LNCaP clone FGC (cell line): Measurements from ENCODE around the gene CACNA1A.

Source experiments
- DNase-seq: peaks from one replicate; pipeline ENCODE4 v3.0.0-alpha.2; 2011; ENCODE audit warnings: low read depth
- H3K4me3 ChIP-seq: 2 replicates; pipeline ENCODE4 v1.5.1; 2011; ENCODE audit warnings: mild to moderate bottlenecking, low read depth, low read length, control low read depth
- TF ChIP-seq, protein P1 (sequence below): IDR thresholded peaks from 2 replicates; pipeline ENCODE4 v1.5.1; 2012; ENCODE audit warnings: mild to moderate bottlenecking; ENCODE audit not compliant: control insufficient read depth, insufficient read depth; ENCODE audit errors: extremely low read depth

CACNA1A gene

DNA sequence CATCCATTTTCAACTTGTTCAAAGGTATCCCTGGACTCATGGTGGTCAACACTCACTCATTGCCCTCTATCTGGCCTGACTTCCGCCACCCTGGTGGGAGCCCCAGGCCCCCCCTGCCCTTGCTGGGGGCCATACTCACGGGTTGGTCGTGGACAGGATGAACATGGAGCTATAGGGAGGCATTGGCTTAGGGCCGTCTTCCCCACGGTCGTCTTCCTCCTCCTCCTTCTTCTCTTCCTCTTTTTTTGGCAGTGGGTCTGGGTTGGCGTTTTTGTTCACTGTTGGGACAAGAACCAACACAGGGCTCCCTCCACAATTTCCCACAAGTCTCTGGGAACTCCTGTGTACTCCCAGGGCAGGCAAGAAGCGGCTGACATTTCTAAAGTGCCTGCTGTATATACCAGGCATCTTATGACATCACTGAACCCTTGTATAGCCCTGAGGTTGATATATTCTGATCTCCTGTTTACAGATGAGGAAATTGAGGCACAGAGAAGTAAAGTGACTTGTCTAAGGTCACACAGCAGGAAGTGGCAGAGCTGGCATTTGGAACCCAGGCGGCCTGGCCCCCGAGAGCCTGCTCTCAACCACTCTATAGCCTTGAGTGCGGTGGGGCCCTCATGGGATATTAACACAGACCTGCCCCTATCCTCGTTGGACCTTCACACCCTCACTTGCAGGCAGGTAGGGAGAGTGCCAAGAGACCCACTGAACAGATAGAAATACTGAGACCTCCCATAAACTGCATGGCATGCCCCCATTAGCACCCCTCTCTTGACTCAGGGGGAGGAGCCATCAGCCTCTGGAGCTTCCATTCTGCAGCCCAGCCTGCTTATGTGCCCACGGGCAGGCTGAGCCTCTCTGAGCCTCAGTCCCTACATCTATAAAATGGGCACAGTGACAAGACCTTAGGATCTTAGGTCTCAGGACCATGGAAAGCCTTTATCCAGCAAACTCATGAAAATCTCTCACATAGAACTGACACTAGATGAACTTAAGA, 221.1 kb downstream of the CACNA1A start:
- no peak overlapping the region for H3K4me3 ChIP-seq
- no peak for DNase-seq
- TF ChIP-seq, protein P1, sequence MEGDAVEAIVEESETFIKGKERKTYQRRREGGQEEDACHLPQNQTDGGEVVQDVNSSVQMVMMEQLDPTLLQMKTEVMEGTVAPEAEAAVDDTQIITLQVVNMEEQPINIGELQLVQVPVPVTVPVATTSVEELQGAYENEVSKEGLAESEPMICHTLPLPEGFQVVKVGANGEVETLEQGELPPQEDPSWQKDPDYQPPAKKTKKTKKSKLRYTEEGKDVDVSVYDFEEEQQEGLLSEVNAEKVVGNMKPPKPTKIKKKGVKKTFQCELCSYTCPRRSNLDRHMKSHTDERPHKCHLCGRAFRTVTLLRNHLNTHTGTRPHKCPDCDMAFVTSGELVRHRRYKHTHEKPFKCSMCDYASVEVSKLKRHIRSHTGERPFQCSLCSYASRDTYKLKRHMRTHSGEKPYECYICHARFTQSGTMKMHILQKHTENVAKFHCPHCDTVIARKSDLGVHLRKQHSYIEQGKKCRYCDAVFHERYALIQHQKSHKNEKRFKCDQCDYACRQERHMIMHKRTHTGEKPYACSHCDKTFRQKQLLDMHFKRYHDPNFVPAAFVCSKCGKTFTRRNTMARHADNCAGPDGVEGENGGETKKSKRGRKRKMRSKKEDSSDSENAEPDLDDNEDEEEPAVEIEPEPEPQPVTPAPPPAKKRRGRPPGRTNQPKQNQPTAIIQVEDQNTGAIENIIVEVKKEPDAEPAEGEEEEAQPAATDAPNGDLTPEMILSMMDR = no peak

DNA sequence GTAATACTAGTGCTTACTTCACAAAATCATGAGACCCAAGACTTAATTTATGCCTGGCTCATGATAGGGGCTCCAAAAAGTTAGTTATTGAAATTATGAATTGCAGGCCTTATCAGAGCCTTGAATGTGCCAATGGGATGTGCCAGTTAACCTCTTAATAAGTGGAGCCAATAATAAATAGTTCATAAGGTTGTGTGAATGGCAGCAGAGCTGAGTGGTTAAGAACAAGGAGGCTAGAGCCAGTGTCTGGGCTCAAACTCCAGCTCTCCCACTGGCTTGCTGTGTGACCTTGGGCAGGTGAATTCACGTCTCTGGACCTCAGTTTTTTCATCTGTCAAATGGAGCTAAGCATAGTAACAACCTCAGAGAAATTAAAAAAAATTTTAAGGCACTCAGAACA, 222.4 kb downstream of the CACNA1A start:
- TF ChIP-seq, protein P1 = no peak
- no peak overlapping the region for H3K4me3 ChIP-seq
- DNase-seq = no peak

DNA sequence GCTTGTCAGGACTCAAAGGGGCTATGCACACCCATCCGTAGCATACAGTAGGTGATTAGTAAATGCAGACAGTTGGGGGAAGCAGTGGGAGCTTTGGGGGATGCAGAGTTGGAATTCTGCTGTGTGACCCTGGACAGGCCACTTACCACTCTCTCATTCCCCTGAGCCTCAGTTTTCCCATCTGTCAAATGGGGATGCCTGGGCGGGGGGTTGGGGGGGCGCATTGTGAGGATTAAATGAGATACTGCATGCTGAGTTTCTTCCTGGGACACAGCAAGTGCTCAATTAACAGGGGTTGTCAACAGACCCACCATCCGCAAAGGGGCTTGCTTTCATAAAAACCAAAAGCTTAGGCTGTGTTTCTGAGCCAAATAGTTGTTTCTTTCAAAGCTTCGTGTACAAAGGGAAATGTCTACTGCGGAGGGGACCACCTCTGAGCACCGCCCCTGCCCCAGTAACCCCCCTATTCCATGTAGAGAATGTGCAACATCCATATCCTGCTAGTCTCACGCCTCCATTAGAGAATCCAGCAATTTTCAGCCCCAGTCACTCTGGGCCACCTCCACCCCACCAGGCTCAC, 223.7 kb downstream of the CACNA1A start:
- DNase-seq = no peak
- no peak overlapping the region for H3K4me3 ChIP-seq
- TF ChIP-seq, protein P1 = no peak

DNA sequence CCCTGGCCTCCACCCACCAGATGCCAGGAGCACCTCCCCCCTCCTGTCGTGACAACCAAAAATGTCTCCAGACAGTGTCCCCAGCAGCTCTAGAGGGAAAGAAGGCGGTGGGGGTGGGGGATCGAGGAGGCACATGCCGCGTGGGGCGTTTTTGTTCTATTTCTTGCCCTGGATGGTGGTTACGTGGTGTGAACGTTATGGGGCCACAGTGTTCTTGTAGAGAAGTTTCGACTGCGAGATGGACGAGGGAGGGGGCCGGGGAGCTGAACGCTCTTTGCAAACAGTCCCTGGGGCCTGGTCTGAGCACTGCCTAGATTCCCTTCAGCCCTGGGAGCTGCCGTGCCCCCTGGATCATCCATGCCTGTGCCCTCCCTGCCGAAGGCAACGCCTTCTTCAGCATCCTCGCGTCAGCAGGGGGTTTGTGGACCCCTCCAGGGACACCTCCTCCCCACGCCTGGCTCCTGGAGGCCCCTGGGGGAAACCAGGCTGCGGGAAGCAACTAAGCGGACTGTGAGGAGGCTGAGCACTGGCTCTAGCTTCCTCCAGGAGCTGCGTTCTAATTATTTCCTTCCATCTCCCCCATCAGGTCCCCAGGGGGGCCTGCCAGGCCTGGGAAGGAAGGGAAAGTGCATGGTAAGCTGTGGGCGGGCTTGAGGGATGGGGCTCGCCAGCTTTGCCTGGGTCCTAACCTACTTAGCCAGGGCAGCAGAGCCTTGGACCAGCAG, 224.6 kb downstream of the CACNA1A start:
- DNase-seq = no peak
- H3K4me3 ChIP-seq = no peak overlapping the region
- TF ChIP-seq, protein P1 = no peak

DNA sequence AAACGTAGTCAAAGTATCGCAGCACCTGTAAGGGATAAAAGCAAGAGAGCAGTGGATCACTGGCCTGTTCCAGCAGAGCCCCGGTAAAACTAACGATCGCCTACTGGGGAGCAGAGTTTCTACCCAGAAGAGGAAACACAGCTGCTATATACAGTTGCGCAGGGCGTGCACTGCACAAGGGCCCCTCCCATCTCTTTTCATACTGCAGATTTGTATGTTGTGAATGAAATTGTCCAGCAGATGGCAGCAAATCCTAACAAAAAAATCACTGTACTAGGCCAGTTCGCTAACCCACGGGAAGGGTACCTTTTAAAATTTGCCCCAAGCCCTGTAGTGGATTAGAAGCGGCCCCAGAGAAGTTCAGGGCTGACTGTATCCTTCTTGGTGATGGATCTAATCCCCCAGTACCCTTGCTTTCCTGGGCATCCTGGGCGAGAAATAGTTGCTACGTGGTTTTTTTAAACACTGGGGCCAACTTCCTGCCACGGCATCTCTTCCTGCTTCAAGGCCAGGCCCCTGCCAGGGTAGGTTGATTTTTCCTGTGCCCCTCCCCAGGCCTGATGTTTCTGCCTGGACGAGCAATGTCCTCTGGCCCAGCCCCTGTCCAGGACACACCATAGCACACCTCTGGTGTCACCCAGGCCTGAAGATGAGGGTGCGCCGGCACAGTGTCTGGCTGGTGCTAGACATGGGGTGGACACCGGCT, 229.0 kb downstream of the CACNA1A start:
- H3K4me3 ChIP-seq = no peak overlapping the region
- TF ChIP-seq, protein P1 = peak; percentile 68
- DNase-seq = peak; percentile 37

DNA sequence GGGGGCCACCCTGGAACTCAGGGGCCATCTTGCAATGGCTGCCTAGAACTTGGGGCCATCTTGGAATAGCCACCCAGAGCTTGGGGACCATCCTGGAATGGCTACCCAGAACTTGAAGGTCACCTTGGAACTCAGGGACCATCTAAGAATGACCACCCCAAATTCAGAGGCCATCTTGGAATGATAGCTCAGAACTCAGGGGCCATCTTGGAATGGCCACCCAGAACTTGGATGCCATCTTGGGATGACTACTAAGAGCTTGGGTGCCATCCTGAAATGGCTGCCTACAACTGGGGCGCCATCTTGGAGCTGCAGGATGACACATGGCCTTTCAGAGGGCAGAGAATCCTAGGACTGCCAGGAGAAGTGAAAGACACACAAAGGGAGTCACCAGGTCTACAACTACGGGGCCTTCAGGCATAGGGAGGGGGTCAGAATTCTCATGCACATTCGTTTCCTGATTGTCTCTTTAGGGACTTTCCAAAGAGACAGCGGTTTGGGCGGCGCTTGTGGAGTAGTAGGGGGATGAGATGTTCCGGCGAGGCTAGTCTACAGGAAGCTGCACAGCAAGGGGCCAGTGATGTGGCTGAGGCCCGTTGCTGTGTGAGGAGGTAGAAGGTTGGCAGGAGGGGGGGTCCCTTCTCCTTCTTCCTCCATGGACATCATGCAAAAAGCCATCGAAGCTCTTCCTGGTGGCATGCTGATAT, 231.1 kb downstream of the CACNA1A start:
- TF ChIP-seq, protein P1 = no peak
- DNase-seq = no peak
- H3K4me3 ChIP-seq = no peak overlapping the region
